Measurements from ENCODE around the gene MRGPRE. TPM values are rescaled to one million over a fixed set of nuclear protein-coding genes. Genes with fewer than 3 reads are reported as not detected.

Gene MRGPRE
- total and polyA plus RNA-seq, 2 donors (not counting 1 experiment from before 2014, with no cell fraction given) = not detected

DNA sequence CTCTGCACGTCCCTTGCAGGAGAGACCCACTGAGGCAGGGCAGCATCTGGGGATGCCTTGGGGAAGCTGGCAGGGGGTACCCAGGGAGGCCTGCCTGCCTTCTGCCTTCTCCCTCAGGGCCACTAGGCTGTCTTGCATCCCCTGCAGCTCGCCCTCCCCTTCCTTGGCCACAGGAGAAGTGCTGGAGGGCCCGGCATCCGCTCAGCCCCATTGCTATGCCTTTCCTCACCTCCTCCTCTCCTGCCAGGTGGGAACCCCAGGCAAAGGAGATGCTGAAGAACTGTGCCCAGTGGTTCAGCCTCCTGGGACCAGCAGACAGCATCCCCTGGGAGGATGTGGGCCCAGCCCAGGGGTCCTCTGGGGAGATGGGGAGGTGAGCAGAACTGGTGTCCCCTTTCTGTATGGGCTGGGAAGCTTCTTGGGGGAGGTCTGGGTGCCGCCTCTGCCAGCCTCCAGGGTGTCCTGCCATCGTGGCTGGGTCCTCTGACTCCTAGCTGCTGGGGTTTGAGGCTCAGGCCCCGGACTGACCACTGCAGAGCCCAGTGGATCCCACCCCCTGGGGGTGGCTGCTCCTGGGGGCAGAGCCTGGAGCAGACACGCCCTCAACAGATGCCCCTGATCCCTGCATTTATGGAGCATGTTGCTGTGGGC is 34.2 kb downstream of the MRGPRE start:
- no peak for DNase-seq
- CTCF ChIA-PET = no interaction called here
- H3K27ac ChIP-seq (ENCODE audit: low read length in 2 of 2) = no peak overlapping the region
- H3K4me2 ChIP-seq (replicated peaks; ENCODE audit: low read depth, low read length, poor library complexity, severe bottlenecking) = no peak overlapping the region
- no peaks in the 10 kb centered on the region for H3K36me3 ChIP-seq (replicated peaks in 1 of 2; ENCODE audit: control extremely low read depth in 1 of 2, control insufficient read depth in 1 of 2, extremely low read depth in 1 of 2, insufficient read depth in 2 of 2, low read length in 1 of 2)
- no peak overlapping the region for H3K9ac ChIP-seq (ENCODE audit: low read length)
- no peaks in the 10 kb centered on the region for H3K4me1 Mint-ChIP-seq
- H3K27me3 ChIP-seq (replicated peaks in 1 of 4; ENCODE audit: control extremely low read depth in 1 of 4, control insufficient read depth in 3 of 4, insufficient read depth in 4 of 4, low read length in 3 of 4) = peaks cover 0 to 8% (median under 1%) of the 10 kb centered on the region in 4 experiments
- ATAC-seq (ENCODE audit: low read depth) = no peak
- no peaks in the 10 kb centered on the region for H3K9me3 ChIP-seq (ENCODE audit: control extremely low read depth in 1 of 3, control insufficient read depth in 2 of 3, insufficient read depth in 1 of 3, low read length in 2 of 3)
- H3K4me3 ChIP-seq (ENCODE audit: control extremely low read depth in 1 of 5, extremely low read depth in 1 of 5, insufficient read depth in 1 of 5, low read depth in 2 of 5, low read length in 4 of 5) = no peak overlapping the region
- no peak overlapping the region for H2AFZ ChIP-seq (ENCODE audit: insufficient read depth, low read depth, low read length, poor library complexity, severe bottlenecking)
- POLR2A ChIA-PET = no interaction called here
- no peaks in the 10 kb centered on the region for H3K4me1 ChIP-seq (ENCODE audit: control insufficient read depth in 2 of 2, insufficient read depth in 2 of 2, low read length in 2 of 2)
- TF ChIP-seq EZH2 (IDR thresholded peaks at IDR 0.05; ENCODE audit: borderline replicate concordance, insufficient read depth, low read depth, low read length, poor library complexity, severe bottlenecking) = no peak
- TF ChIP-seq, protein P1, sequence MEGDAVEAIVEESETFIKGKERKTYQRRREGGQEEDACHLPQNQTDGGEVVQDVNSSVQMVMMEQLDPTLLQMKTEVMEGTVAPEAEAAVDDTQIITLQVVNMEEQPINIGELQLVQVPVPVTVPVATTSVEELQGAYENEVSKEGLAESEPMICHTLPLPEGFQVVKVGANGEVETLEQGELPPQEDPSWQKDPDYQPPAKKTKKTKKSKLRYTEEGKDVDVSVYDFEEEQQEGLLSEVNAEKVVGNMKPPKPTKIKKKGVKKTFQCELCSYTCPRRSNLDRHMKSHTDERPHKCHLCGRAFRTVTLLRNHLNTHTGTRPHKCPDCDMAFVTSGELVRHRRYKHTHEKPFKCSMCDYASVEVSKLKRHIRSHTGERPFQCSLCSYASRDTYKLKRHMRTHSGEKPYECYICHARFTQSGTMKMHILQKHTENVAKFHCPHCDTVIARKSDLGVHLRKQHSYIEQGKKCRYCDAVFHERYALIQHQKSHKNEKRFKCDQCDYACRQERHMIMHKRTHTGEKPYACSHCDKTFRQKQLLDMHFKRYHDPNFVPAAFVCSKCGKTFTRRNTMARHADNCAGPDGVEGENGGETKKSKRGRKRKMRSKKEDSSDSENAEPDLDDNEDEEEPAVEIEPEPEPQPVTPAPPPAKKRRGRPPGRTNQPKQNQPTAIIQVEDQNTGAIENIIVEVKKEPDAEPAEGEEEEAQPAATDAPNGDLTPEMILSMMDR (IDR thresholded peaks at IDR 0.05) = no peak
- H3K79me2 ChIP-seq (ENCODE audit: control insufficient read depth, insufficient read depth, low read length) = no peaks in the 10 kb centered on the region
- WGBS (ENCODE audit: insufficient coverage) = 77% methylated on average over 6 of the region's 8 CpGs
- H3K27ac Mint-ChIP-seq = no peak overlapping the region
- peaks cover 5% of the 10 kb centered on the region for H3K27me3 Mint-ChIP-seq
- no peaks in the 10 kb centered on the region for H3K9me3 Mint-ChIP-seq (ENCODE audit: insufficient read depth)
- intact Hi-C loops (cut with micrococcal nuclease) = no loop called here
- no peak overlapping the region for H3K4me3 Mint-ChIP-seq
- H4K20me1 ChIP-seq (ENCODE audit: control insufficient read depth, insufficient read depth, low read length, poor library complexity, severe bottlenecking) = no peaks in the 10 kb centered on the region

DNA sequence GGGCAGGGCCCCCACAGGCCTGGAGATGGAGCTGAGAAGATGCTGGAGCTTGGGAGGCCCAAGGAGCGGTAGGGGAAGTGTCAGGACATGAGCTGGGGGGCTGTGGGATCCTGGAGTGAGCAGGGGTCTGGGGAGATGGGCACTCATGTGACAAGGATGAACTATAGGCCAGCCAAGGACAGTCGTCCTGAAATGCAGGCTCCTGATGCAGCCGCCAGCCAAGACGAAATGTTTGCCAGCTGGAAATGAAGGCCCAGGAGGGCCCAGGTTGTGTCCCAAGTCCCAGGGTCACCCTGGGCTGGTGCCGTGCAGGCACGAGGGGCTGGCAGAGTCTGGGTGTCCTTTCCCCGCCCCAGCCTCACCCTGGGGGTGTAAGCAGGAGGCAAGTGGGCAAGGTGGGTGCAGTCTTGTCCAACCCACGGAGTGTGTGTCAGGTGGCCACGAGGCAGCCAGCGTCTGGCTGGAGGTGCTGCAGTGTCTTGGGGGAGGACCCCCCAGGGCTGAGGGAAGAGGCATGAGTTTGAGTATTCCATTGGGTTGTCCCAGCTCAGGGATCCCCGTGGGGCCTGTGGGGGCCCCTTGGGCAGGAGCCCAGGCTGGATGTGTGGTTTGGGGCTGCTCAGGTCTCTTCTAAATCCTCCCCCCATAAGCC is 35.0 kb downstream of the MRGPRE start:
- H3K9me3 Mint-ChIP-seq (ENCODE audit: insufficient read depth) = no peaks in the 10 kb centered on the region
- 78% methylated on average over 10 of the region's 11 CpGs for WGBS (ENCODE audit: insufficient coverage)
- ATAC-seq (ENCODE audit: low read depth) (no peak), DNase-seq (no peak)
- no peaks in the 10 kb centered on the region for H4K20me1 ChIP-seq (ENCODE audit: control insufficient read depth, insufficient read depth, low read length, poor library complexity, severe bottlenecking)
- TF ChIP-seq, protein P1 (IDR thresholded peaks at IDR 0.05) = no peak
- TF ChIP-seq EZH2 (IDR thresholded peaks at IDR 0.05; ENCODE audit: borderline replicate concordance, insufficient read depth, low read depth, low read length, poor library complexity, severe bottlenecking) = no peak
- H3K27me3 ChIP-seq (replicated peaks in 1 of 4; ENCODE audit: control extremely low read depth in 1 of 4, control insufficient read depth in 3 of 4, insufficient read depth in 4 of 4, low read length in 3 of 4) = peaks cover 0 to 5% (median 0%) of the 10 kb centered on the region in 4 experiments
- no peaks in the 10 kb centered on the region for H3K79me2 ChIP-seq (ENCODE audit: control insufficient read depth, insufficient read depth, low read length)
- ChIA-PET POLR2A (no interaction called here), CTCF (no interaction called here)
- no peak overlapping the region for H3K27ac ChIP-seq (ENCODE audit: low read length in 2 of 2)
- H3K4me2 ChIP-seq (replicated peaks; ENCODE audit: low read depth, low read length, poor library complexity, severe bottlenecking) = no peak overlapping the region
- H3K4me3 Mint-ChIP-seq = no peak overlapping the region
- no peak overlapping the region for H2AFZ ChIP-seq (ENCODE audit: insufficient read depth, low read depth, low read length, poor library complexity, severe bottlenecking)
- H3K36me3 ChIP-seq (replicated peaks in 1 of 2; ENCODE audit: control extremely low read depth in 1 of 2, control insufficient read depth in 1 of 2, extremely low read depth in 1 of 2, insufficient read depth in 2 of 2, low read length in 1 of 2) = no peaks in the 10 kb centered on the region
- no peaks in the 10 kb centered on the region for H3K9me3 ChIP-seq (ENCODE audit: control extremely low read depth in 1 of 3, control insufficient read depth in 2 of 3, insufficient read depth in 1 of 3, low read length in 2 of 3)
- H3K9ac ChIP-seq (ENCODE audit: low read length) = no peak overlapping the region
- intact Hi-C loops (cut with micrococcal nuclease) = no loop called here
- no peak overlapping the region for H3K27ac Mint-ChIP-seq
- no peaks in the 10 kb centered on the region for H3K4me1 Mint-ChIP-seq
- no peak overlapping the region for H3K4me3 ChIP-seq (ENCODE audit: control extremely low read depth in 1 of 5, extremely low read depth in 1 of 5, insufficient read depth in 1 of 5, low read depth in 2 of 5, low read length in 4 of 5)
- H3K27me3 Mint-ChIP-seq = peaks cover 5% of the 10 kb centered on the region
- no peaks in the 10 kb centered on the region for H3K4me1 ChIP-seq (ENCODE audit: control insufficient read depth in 2 of 2, insufficient read depth in 2 of 2, low read length in 2 of 2)

Measured in B cell (primary cell).